H1 (cell line): ENCODE results near the gene COL27A1.

Source experiments
- CBX8 ChIP-seq: fragments of 300-800, 300-1000 bp; sonication (generic); IDR thresholded peaks from 2 replicates; pipeline ENCODE4 v1.7.1; 2016; ENCODE audit warnings: low read depth, low read length, borderline replicate concordance
- EP300 ChIP-seq, 2 experiments: IDR thresholded peaks; 1 replicate in 1 of 2; 2 replicates in 1 of 2; pipeline ENCODE4 v1.6.1; 2011 to 2012; ENCODE audit warnings: low read depth in 2 of 2, low read length in 2 of 2, mild to moderate bottlenecking in 2 of 2, borderline replicate concordance in 1 of 2, inconsistent platforms in 1 of 2, moderate library complexity in 1 of 2
- EZH2 ChIP-seq: fragments of 200-600 bp; sonication (generic); IDR thresholded peaks from 2 replicates; pipeline ENCODE4 v1.7.1; 2012; ENCODE audit warnings: low read depth, mild to moderate bottlenecking, moderate library complexity, low read length, inconsistent platforms; ENCODE audit not compliant: severe bottlenecking
- GABPA ChIP-seq: IDR thresholded peaks from 2 replicates; pipeline ENCODE4 v1.6.1; 2011; ENCODE audit warnings: mild to moderate bottlenecking, low read length, moderate library complexity, borderline replicate concordance; ENCODE audit not compliant: insufficient read depth
- JUND ChIP-seq: IDR thresholded peaks from 2 replicates; pipeline ENCODE4 v1.6.1; 2011; ENCODE audit warnings: mild to moderate bottlenecking, improper control_type of control experiment, low read length
- KDM1A ChIP-seq: fragments of 200-600, 300-600 bp; sonication (generic); IDR thresholded peaks from 2 replicates; pipeline ENCODE4 v1.7.1; 2016; ENCODE audit warnings: mild to moderate bottlenecking, low read length, borderline replicate concordance
- KDM5A ChIP-seq: fragments of 200-600 bp; IDR thresholded peaks from 2 replicates; pipeline ENCODE4 v1.7.1; 2012; ENCODE audit warnings: mild to moderate bottlenecking, low read length, inconsistent platforms, mixed read lengths
- MAFK ChIP-seq: IDR thresholded peaks from 2 replicates; pipeline ENCODE4 v1.6.1; 2012; ENCODE audit warnings: low read depth, mild to moderate bottlenecking, improper control_type of control experiment, low read length
- POLR2A ChIP-seq, 2 experiments: IDR thresholded peaks; 1 replicate in 1 of 2; 2 replicates in 1 of 2; pipeline ENCODE4 v1.6.1; 2011; ENCODE audit warnings: low read depth in 2 of 2, low read length in 2 of 2, mild to moderate bottlenecking in 2 of 2; ENCODE audit errors: control extremely low read depth in 1 of 2
- SP4 ChIP-seq: IDR thresholded peaks from 2 replicates; pipeline ENCODE4 v1.6.1; 2012; ENCODE audit warnings: low read length, inconsistent platforms
- TEAD4 ChIP-seq: IDR thresholded peaks from 2 replicates; pipeline ENCODE4 v1.6.1; 2012; ENCODE audit warnings: low read depth, low read length, inconsistent platforms, mixed read lengths

- TF ChIP-seq EP300 (IDR thresholded peaks at IDR 0.05; ENCODE audit: borderline replicate concordance in 1 of 2, low read depth in 2 of 2, low read length in 2 of 2) (no peak), GABPA (no peak), SP4 (no peak), KDM5A (no peak), TEAD4 (no peak), MAFK (no peak), EZH2 (no peak), KDM1A (no peak), POLR2A (IDR thresholded peaks at IDR 0.05; ENCODE audit: control extremely low read depth in 1 of 2, low read depth in 2 of 2, low read length in 2 of 2) (no peak; a peak in 1 of 3 replicates), CBX8 (no peak), JUND (peak; percentile 67; the same call in 1 of the 2 replicates)
Observed at GRCh38 chr9:114348906-114349482, 193.7 kb downstream of the COL27A1 start.
